ENCODE data around the gene COL5A1.

The COL5A1 gene

GRCh38 chr9:134736791-134737497 lies 95.3 kb downstream of the COL5A1 start:
- Histone ChIP-seq H3K36me3 (ENCODE audit: insufficient read depth, low read length) (no peaks in the 10 kb centered on the region), H3K27ac (ENCODE audit: low read depth, low read length, poor library complexity, severe bottlenecking) (no peak overlapping the region), H3K9me3 (ENCODE audit: low read length) (no peaks in the 10 kb centered on the region), H2AFZ (ENCODE audit: low read length) (no peak overlapping the region), H3F3A (ENCODE audit: insufficient read depth, low read length) (no peaks in the 10 kb centered on the region), H3K79me2 (ENCODE audit: insufficient read depth, low read length) (no peaks in the 10 kb centered on the region), H3K27me3 (ENCODE audit: insufficient read depth, low read length) (no peaks in the 10 kb centered on the region; the same call in 1 of the 2 replicates), H3K4me3 (ENCODE audit: low read depth, low read length, poor library complexity, severe bottlenecking) (no peak overlapping the region), H3K4me1 (ENCODE audit: insufficient read depth, low read length, severe bottlenecking) (no peaks in the 10 kb centered on the region), H3K9me2 (ENCODE audit: low read depth, low read length) (no peaks in the 10 kb centered on the region), H4K20me1 (ENCODE audit: insufficient read depth, low read length) (no peaks in the 10 kb centered on the region), H3K4me2 (ENCODE audit: low read length) (no peak overlapping the region), H3K9ac (ENCODE audit: low read length) (no peak overlapping the region)
- TF ChIP-seq EZH2 (IDR thresholded peaks at IDR 0.05; ENCODE audit: borderline replicate concordance, low read length) (no peak), CTCF (IDR thresholded peaks at IDR 0.05; ENCODE audit: low read length) (no peak)

- Histone ChIP-seq H3K4me3 (ENCODE audit: low read depth, low read length, poor library complexity, severe bottlenecking) (no peak overlapping the region), H3F3A (ENCODE audit: insufficient read depth, low read length) (no peaks in the 10 kb centered on the region), H3K9me3 (ENCODE audit: low read length) (no peaks in the 10 kb centered on the region), H4K20me1 (ENCODE audit: insufficient read depth, low read length) (no peaks in the 10 kb centered on the region), H3K9me2 (ENCODE audit: low read depth, low read length) (no peaks in the 10 kb centered on the region), H3K27ac (ENCODE audit: low read depth, low read length, poor library complexity, severe bottlenecking) (no peak overlapping the region), H2AFZ (ENCODE audit: low read length) (no peak overlapping the region), H3K4me1 (ENCODE audit: insufficient read depth, low read length, severe bottlenecking) (no peaks in the 10 kb centered on the region), H3K9ac (ENCODE audit: low read length) (no peak overlapping the region), H3K4me2 (ENCODE audit: low read length) (no peak overlapping the region), H3K79me2 (ENCODE audit: insufficient read depth, low read length) (no peaks in the 10 kb centered on the region), H3K27me3 (ENCODE audit: insufficient read depth, low read length) (no peaks in the 10 kb centered on the region), H3K36me3 (ENCODE audit: insufficient read depth, low read length) (no peaks in the 10 kb centered on the region)
- TF ChIP-seq EZH2 (IDR thresholded peaks at IDR 0.05; ENCODE audit: borderline replicate concordance, low read length) (no peak), CTCF (IDR thresholded peaks at IDR 0.05; ENCODE audit: low read length) (no peak)
Measured at GRCh38 chr9:134737842-134738580, 96.4 kb downstream of the COL5A1 start.

DNA sequence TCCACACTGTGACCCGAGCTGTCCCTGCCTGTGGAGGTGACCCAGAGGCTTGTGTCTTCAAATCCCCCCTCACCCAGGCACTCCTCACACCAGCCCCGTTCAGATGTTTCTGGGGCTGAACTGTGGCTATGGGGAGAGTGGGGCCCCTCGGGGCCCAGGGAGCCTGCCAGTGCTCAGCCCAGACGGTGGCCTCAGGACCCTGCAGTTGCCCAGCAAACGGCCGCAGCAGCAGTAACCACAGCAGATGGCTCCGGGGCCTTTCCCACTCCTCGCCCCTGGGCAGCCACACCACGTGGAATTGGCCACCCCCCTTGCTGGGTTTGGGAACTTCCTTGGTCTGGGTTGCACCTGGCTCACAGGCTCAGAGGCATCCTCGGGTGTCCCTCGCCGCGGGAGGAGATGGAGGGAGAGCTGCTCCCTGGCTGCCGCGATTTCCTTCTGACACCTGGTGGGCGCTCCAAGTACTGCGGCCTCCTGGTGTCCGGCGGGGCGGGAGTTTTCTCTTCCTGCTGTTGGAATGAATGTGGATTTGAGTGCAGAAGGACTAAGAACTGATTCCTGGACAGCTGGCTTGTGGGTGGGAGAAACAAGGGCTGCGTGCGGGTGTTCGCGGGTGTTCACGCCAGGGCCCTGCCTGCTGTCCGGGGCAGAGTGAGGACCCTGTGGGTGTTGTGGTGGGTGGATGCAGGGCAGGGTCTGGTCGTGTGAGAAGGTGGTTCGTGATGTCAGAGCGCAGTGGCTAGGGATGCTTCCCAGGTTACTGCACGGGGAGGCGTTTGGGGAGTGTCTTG lies 97.5 kb downstream of the COL5A1 start:
- no peaks in the 10 kb centered on the region for H3K9me3 ChIP-seq (ENCODE audit: low read length)
- H3K36me3 ChIP-seq (ENCODE audit: insufficient read depth, low read length): no peaks in the 10 kb centered on the region
- no peaks in the 10 kb centered on the region for H3K79me2 ChIP-seq (ENCODE audit: insufficient read depth, low read length)
- no peak overlapping the region for H3K4me3 ChIP-seq (ENCODE audit: low read depth, low read length, poor library complexity, severe bottlenecking)
- H3K9ac ChIP-seq (ENCODE audit: low read length): no peak overlapping the region
- H3K27me3 ChIP-seq (ENCODE audit: insufficient read depth, low read length): no peaks in the 10 kb centered on the region
- H3F3A ChIP-seq (ENCODE audit: insufficient read depth, low read length): no peaks in the 10 kb centered on the region
- no peak for TF ChIP-seq EZH2 (IDR thresholded peaks at IDR 0.05; ENCODE audit: borderline replicate concordance, low read length)
- TF ChIP-seq CTCF (IDR thresholded peaks at IDR 0.05; ENCODE audit: low read length): peak; percentile 50
- no peak overlapping the region for H3K27ac ChIP-seq (ENCODE audit: low read depth, low read length, poor library complexity, severe bottlenecking)
- H2AFZ ChIP-seq (ENCODE audit: low read length): no peak overlapping the region
- H3K9me2 ChIP-seq (ENCODE audit: low read depth, low read length): no peaks in the 10 kb centered on the region
- H3K4me1 ChIP-seq (ENCODE audit: insufficient read depth, low read length, severe bottlenecking): no peaks in the 10 kb centered on the region
- no peak overlapping the region for H3K4me2 ChIP-seq (ENCODE audit: low read length)
- H4K20me1 ChIP-seq (ENCODE audit: insufficient read depth, low read length): no peaks in the 10 kb centered on the region

Data from OCI-LY1 (cell line).